8988T (cell line): ENCODE measurements around the gene PTPRM.

ENCODE experiments used
- DNase-seq: peaks from one replicate; pipeline ENCODE4 v3.0.0; 2011

The PTPRM gene

GRCh38 chr18:8142932-8143331 lies 575.8 kb downstream of the PTPRM start:
- DNase-seq: no peak

- no peak for DNase-seq
Measured at GRCh38 chr18:8151181-8151580, 584.1 kb downstream of the PTPRM start.

- no peak for DNase-seq
Measured at GRCh38 chr18:8153887-8154583, 586.9 kb downstream of the PTPRM start.

- no peak for DNase-seq
Measured at GRCh38 chr18:8162802-8163201, 595.7 kb downstream of the PTPRM start.

- DNase-seq: no peak
Measured at GRCh38 chr18:8163286-8163959, 596.3 kb downstream of the PTPRM start.

GRCh38 chr18:8165095-8165494 lies 598.0 kb downstream of the PTPRM start:
- no peak for DNase-seq

GRCh38 chr18:8167026-8167425 lies 599.9 kb downstream of the PTPRM start:
- DNase-seq: no peak

- no peak for DNase-seq
Measured at GRCh38 chr18:8167673-8168072, 600.6 kb downstream of the PTPRM start.

GRCh38 chr18:8169722-8170121 lies 602.6 kb downstream of the PTPRM start:
- no peak for DNase-seq

GRCh38 chr18:8174771-8175170 lies 607.7 kb downstream of the PTPRM start:
- no peak for DNase-seq

GRCh38 chr18:8175501-8176061 lies 608.5 kb downstream of the PTPRM start:
- DNase-seq: no peak

GRCh38 chr18:8176109-8176508 lies 609.0 kb downstream of the PTPRM start:
- DNase-seq: no peak

GRCh38 chr18:8176554-8176953 lies 609.4 kb downstream of the PTPRM start:
- no peak for DNase-seq

GRCh38 chr18:8177330-8178016 lies 610.4 kb downstream of the PTPRM start:
- no peak for DNase-seq

- DNase-seq: no peak
Measured at GRCh38 chr18:8186413-8186812, 619.3 kb downstream of the PTPRM start.

- DNase-seq: no peak
Measured at GRCh38 chr18:8188184-8188583, 621.1 kb downstream of the PTPRM start.

GRCh38 chr18:8190980-8191379 lies 623.9 kb downstream of the PTPRM start:
- no peak for DNase-seq

GRCh38 chr18:8194431-8194830 lies 627.3 kb downstream of the PTPRM start:
- DNase-seq: no peak

GRCh38 chr18:8196238-8196637 lies 629.1 kb downstream of the PTPRM start:
- DNase-seq: no peak

GRCh38 chr18:8197499-8197898 lies 630.4 kb downstream of the PTPRM start:
- no peak for DNase-seq

GRCh38 chr18:8207996-8208395 lies 640.9 kb downstream of the PTPRM start:
- DNase-seq: no peak

- DNase-seq: no peak
Measured at GRCh38 chr18:8208716-8209115, 641.6 kb downstream of the PTPRM start.

GRCh38 chr18:8212896-8213780 lies 646.0 kb downstream of the PTPRM start:
- DNase-seq: no peak
